Measurements from ENCODE around the gene POPDC2.

Gene POPDC2

GRCh38 chr3:119625451-119626153 lies 34.8 kb downstream of the POPDC2 start:
- no peak overlapping the region for H3K4me3 ChIP-seq (ENCODE audit: low read length)
- no peak overlapping the region for H3K9ac ChIP-seq (ENCODE audit: low read length)

DNA sequence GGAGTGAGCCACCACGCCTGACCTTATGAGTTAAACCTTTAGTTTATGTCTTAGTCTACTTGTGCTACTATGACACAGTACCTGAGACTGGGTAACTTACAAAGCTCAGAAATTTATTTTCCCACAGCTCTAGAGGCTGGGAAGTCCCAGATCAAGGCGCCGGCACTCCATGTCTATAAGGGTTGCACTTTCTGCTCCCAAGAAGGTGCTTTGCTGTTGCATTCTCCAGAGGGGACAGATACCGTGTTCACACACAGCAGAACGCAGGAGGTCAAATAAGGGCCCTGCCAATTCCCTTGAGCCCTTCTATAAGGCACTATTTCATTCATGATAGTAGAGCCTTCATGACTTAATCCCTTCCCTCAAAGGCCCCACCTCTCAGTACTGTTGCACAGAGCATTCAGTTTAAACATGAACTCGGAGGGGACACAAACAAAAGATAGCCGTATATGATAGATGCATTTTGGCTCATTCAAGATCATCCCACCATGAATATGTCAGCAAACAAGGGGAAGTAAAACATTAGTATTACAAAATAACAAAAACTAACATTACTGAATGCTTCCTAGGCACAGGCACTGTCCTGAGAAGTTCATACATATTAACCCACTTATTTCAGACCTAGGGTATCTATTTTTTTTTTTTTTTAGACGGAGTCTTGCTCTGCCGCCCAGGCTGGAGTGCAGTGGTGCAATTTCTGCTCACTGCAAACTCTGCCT lies 36.2 kb downstream of the POPDC2 start:
- Histone ChIP-seq H3K9ac (ENCODE audit: low read length) (no peak overlapping the region), H3K27ac (ENCODE audit: low read length) (no peak overlapping the region), H3K27me3 (ENCODE audit: control insufficient read depth, insufficient read depth, low read length) (no peaks in the 10 kb centered on the region), H3K9me3 (ENCODE audit: control insufficient read depth, low read depth, low read length) (no peaks in the 10 kb centered on the region), H3K36me3 (ENCODE audit: control insufficient read depth, low read depth, low read length) (no peaks in the 10 kb centered on the region), H3K4me1 (ENCODE audit: control insufficient read depth, low read depth, low read length) (peaks cover 8% of the 10 kb centered on the region), H3K4me3 (ENCODE audit: low read length) (no peak overlapping the region)

More at GRCh38 chr3:119625451-119626153, 34.8 kb downstream of the POPDC2 start:
- H3K9me3 ChIP-seq (ENCODE audit: control insufficient read depth, low read depth, low read length), result no peaks in the 10 kb centered on the region
- H3K27me3 ChIP-seq (ENCODE audit: control insufficient read depth, insufficient read depth, low read length), result no peaks in the 10 kb centered on the region
- H3K27ac ChIP-seq (ENCODE audit: low read length), result no peak overlapping the region
- H3K4me1 ChIP-seq (ENCODE audit: control insufficient read depth, low read depth, low read length), result peaks cover 8% of the 10 kb centered on the region
- no peaks in the 10 kb centered on the region for H3K36me3 ChIP-seq (ENCODE audit: control insufficient read depth, low read depth, low read length)

GRCh38 chr3:119620899-119621298 lies 39.5 kb downstream of the POPDC2 start:
- H3K9me3 ChIP-seq (ENCODE audit: control insufficient read depth, low read depth, low read length), result no peaks in the 10 kb centered on the region
- H3K4me3 ChIP-seq (ENCODE audit: low read length), result no peak overlapping the region
- no peaks in the 10 kb centered on the region for H3K4me1 ChIP-seq (ENCODE audit: control insufficient read depth, low read depth, low read length)
- H3K9ac ChIP-seq (ENCODE audit: low read length), result no peak overlapping the region
- no peaks in the 10 kb centered on the region for H3K36me3 ChIP-seq (ENCODE audit: control insufficient read depth, low read depth, low read length)
- no peaks in the 10 kb centered on the region for H3K27me3 ChIP-seq (ENCODE audit: control insufficient read depth, insufficient read depth, low read length)
- H3K27ac ChIP-seq (ENCODE audit: low read length), result no peak overlapping the region

DNA sequence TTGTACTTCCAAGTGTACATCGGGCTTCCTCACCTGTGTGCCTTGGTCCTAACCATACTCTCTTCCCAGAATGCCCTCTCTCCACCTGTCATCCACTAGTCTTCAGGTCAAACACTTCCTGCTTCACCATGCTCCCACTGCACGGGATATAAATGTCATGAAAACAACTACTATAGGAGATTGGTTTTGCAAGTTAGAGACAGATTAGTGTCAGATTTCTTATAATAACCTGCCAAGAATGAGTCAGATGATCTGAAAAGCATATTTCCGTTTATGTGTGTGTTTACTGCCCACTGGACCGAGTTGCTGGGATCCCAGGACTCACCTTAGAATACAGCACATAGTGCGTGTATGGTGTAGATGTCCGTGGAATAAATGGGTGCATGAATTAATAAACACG lies 41.3 kb downstream of the POPDC2 start:
- Histone ChIP-seq H3K9me3 (ENCODE audit: control insufficient read depth, low read depth, low read length) (no peaks in the 10 kb centered on the region), H3K4me1 (ENCODE audit: control insufficient read depth, low read depth, low read length) (no peaks in the 10 kb centered on the region), H3K27me3 (ENCODE audit: control insufficient read depth, insufficient read depth, low read length) (no peaks in the 10 kb centered on the region), H3K27ac (ENCODE audit: low read length) (no peak overlapping the region), H3K9ac (ENCODE audit: low read length) (no peak overlapping the region), H3K4me3 (ENCODE audit: low read length) (no peak overlapping the region), H3K36me3 (ENCODE audit: control insufficient read depth, low read depth, low read length) (no peaks in the 10 kb centered on the region)

DNA sequence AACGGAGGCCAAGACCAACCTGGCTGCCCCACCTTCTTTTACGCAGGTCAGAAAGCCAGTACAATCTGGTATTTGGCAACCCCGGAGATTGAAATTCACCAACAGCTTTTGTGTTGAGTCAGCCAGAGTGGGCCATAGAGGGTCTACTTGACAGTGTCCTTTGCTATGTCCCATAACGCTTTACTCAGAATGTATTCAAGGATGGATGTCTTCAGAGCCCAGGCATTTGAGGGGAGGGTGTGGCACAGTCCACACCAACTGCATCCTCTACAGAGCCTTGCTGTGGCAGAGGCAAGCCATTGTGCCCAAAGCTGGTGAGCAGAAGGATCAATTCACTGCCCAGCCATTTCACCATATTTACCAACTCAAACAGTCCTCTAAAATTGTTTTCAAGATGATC lies 44.3 kb downstream of the POPDC2 start:
- no peaks in the 10 kb centered on the region for H3K27me3 ChIP-seq (ENCODE audit: control insufficient read depth, insufficient read depth, low read length)
- H3K27ac ChIP-seq (ENCODE audit: low read length), result no peak overlapping the region
- no peak overlapping the region for H3K9ac ChIP-seq (ENCODE audit: low read length)
- no peaks in the 10 kb centered on the region for H3K9me3 ChIP-seq (ENCODE audit: control insufficient read depth, low read depth, low read length)
- no peaks in the 10 kb centered on the region for H3K36me3 ChIP-seq (ENCODE audit: control insufficient read depth, low read depth, low read length)
- no peaks in the 10 kb centered on the region for H3K4me1 ChIP-seq (ENCODE audit: control insufficient read depth, low read depth, low read length)
- no peak overlapping the region for H3K4me3 ChIP-seq (ENCODE audit: low read length)

GRCh38 chr3:119613872-119614271 lies 46.5 kb downstream of the POPDC2 start:
- no peaks in the 10 kb centered on the region for H3K4me1 ChIP-seq (ENCODE audit: control insufficient read depth, low read depth, low read length)
- no peaks in the 10 kb centered on the region for H3K27me3 ChIP-seq (ENCODE audit: control insufficient read depth, insufficient read depth, low read length)
- no peak overlapping the region for H3K27ac ChIP-seq (ENCODE audit: low read length)
- no peak overlapping the region for H3K4me3 ChIP-seq (ENCODE audit: low read length)
- no peaks in the 10 kb centered on the region for H3K9me3 ChIP-seq (ENCODE audit: control insufficient read depth, low read depth, low read length)
- H3K9ac ChIP-seq (ENCODE audit: low read length), result no peak overlapping the region
- no peaks in the 10 kb centered on the region for H3K36me3 ChIP-seq (ENCODE audit: control insufficient read depth, low read depth, low read length)

GRCh38 chr3:119613201-119613600 lies 47.2 kb downstream of the POPDC2 start:
- H3K9ac ChIP-seq (ENCODE audit: low read length), result no peak overlapping the region
- no peaks in the 10 kb centered on the region for H3K36me3 ChIP-seq (ENCODE audit: control insufficient read depth, low read depth, low read length)
- no peaks in the 10 kb centered on the region for H3K27me3 ChIP-seq (ENCODE audit: control insufficient read depth, insufficient read depth, low read length)
- H3K4me1 ChIP-seq (ENCODE audit: control insufficient read depth, low read depth, low read length), result no peaks in the 10 kb centered on the region
- no peak overlapping the region for H3K4me3 ChIP-seq (ENCODE audit: low read length)
- H3K9me3 ChIP-seq (ENCODE audit: control insufficient read depth, low read depth, low read length), result no peaks in the 10 kb centered on the region
- no peak overlapping the region for H3K27ac ChIP-seq (ENCODE audit: low read length)

GRCh38 chr3:119611664-119612063 lies 48.7 kb downstream of the POPDC2 start:
- Histone ChIP-seq H3K4me3 (ENCODE audit: low read length) (no peak overlapping the region), H3K27ac (ENCODE audit: low read length) (no peak overlapping the region), H3K9ac (ENCODE audit: low read length) (no peak overlapping the region), H3K9me3 (ENCODE audit: control insufficient read depth, low read depth, low read length) (no peaks in the 10 kb centered on the region), H3K27me3 (ENCODE audit: control insufficient read depth, insufficient read depth, low read length) (no peaks in the 10 kb centered on the region), H3K36me3 (ENCODE audit: control insufficient read depth, low read depth, low read length) (no peaks in the 10 kb centered on the region), H3K4me1 (ENCODE audit: control insufficient read depth, low read depth, low read length) (no peaks in the 10 kb centered on the region)

DNA sequence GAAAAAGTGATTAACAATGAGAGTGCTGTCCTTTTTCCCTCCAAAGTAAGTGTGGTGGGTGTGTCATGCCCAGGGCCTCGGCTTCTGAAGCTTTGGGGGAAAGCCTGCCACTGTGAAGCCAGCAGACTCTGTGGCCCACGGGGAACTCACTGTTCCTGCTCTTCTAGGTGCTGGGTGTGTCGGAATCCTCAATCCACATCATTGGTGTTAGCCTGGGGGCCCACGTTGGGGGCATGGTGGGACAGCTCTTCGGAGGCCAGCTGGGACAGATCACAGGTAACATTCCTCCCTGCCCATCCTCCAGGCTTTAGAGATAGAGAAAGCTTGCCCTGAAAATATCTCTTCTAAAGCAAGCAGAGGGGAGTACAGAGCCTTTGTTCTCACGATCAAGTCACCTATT lies 51.1 kb downstream of the POPDC2 start:
- Histone ChIP-seq H3K36me3 (ENCODE audit: control insufficient read depth, low read depth, low read length) (no peaks in the 10 kb centered on the region), H3K4me3 (ENCODE audit: low read length) (no peak overlapping the region), H3K4me1 (ENCODE audit: control insufficient read depth, low read depth, low read length) (no peaks in the 10 kb centered on the region), H3K9ac (ENCODE audit: low read length) (no peak overlapping the region), H3K27me3 (ENCODE audit: control insufficient read depth, insufficient read depth, low read length) (no peaks in the 10 kb centered on the region), H3K9me3 (ENCODE audit: control insufficient read depth, low read depth, low read length) (no peaks in the 10 kb centered on the region), H3K27ac (ENCODE audit: low read length) (no peak overlapping the region)

GRCh38 chr3:119608405-119609000 lies 51.9 kb downstream of the POPDC2 start:
- no peak overlapping the region for H3K4me3 ChIP-seq (ENCODE audit: low read length)
- no peak overlapping the region for H3K27ac ChIP-seq (ENCODE audit: low read length)
- no peaks in the 10 kb centered on the region for H3K9me3 ChIP-seq (ENCODE audit: control insufficient read depth, low read depth, low read length)
- H3K9ac ChIP-seq (ENCODE audit: low read length), result no peak overlapping the region
- no peaks in the 10 kb centered on the region for H3K27me3 ChIP-seq (ENCODE audit: control insufficient read depth, insufficient read depth, low read length)
- H3K4me1 ChIP-seq (ENCODE audit: control insufficient read depth, low read depth, low read length), result no peaks in the 10 kb centered on the region
- H3K36me3 ChIP-seq (ENCODE audit: control insufficient read depth, low read depth, low read length), result no peaks in the 10 kb centered on the region

- Histone ChIP-seq H3K27ac (ENCODE audit: low read length) (no peak overlapping the region), H3K36me3 (ENCODE audit: control insufficient read depth, low read depth, low read length) (no peaks in the 10 kb centered on the region), H3K27me3 (ENCODE audit: control insufficient read depth, insufficient read depth, low read length) (no peaks in the 10 kb centered on the region), H3K9ac (ENCODE audit: low read length) (no peak overlapping the region), H3K9me3 (ENCODE audit: control insufficient read depth, low read depth, low read length) (no peaks in the 10 kb centered on the region), H3K4me3 (ENCODE audit: low read length) (no peak overlapping the region), H3K4me1 (ENCODE audit: control insufficient read depth, low read depth, low read length) (no peaks in the 10 kb centered on the region)
Measured at GRCh38 chr3:119604878-119605277, 55.5 kb downstream of the POPDC2 start.
